Fibroblast of mammary gland (primary cell): Measurements from ENCODE around the gene TRAPPC13.
"Not testable (repeated sequence)": the region's sequence is repeated elsewhere in the genome, so short reads cannot be mapped to it uniquely, and the experiment has no call there.

Source experiments
- DNase-seq: peaks from one replicate; pipeline ENCODE4 v3.0.0-alpha.2; 2010; ENCODE audit warnings: low read depth
- H3K4me3 ChIP-seq: 2 replicates; pipeline ENCODE4 v1.5.1; 2011; ENCODE audit warnings: low read depth, mild to moderate bottlenecking, low read length, moderate library complexity; ENCODE audit not compliant: control insufficient read depth
- CTCF ChIP-seq: conservative IDR thresholded peaks from 2 replicates; pipeline ENCODE4 v1.5.1; 2011; ENCODE audit warnings: low read depth, low read length, inconsistent platforms; ENCODE audit not compliant: control insufficient read depth, insufficient read depth

TRAPPC13 gene

GRCh38 chr5:65651144-65651543, 26.3 kb downstream of the TRAPPC13 start:
- H3K4me3 ChIP-seq, result no peak overlapping the region
- no peak for TF ChIP-seq CTCF
- DNase-seq, result no peak

GRCh38 chr5:65654713-65655112, 29.9 kb downstream of the TRAPPC13 start:
- no peak for DNase-seq
- TF ChIP-seq CTCF, result no peak
- no peak overlapping the region for H3K4me3 ChIP-seq

GRCh38 chr5:65663804-65664521, 39.1 kb downstream of the TRAPPC13 start:
- peak; percentile 28 for DNase-seq

GRCh38 chr5:65668696-65669095, 43.9 kb downstream of the TRAPPC13 start:
- DNase-seq, result no peak
- H3K4me3 ChIP-seq, result no peak overlapping the region
- TF ChIP-seq CTCF, result no peak

More at GRCh38 chr5:65663804-65664521, 39.1 kb downstream of the TRAPPC13 start:
- H3K4me3 ChIP-seq, result no peak overlapping the region
- peak; percentile 55 for TF ChIP-seq CTCF

- TF ChIP-seq CTCF, result no peak
- H3K4me3 ChIP-seq, result no peak overlapping the region
- DNase-seq, result peak; percentile 72
Measured at GRCh38 chr5:65672796-65673195, 48.0 kb downstream of the TRAPPC13 start.

GRCh38 chr5:65674749-65675148, 49.9 kb downstream of the TRAPPC13 start:
- H3K4me3 ChIP-seq, result no peak overlapping the region
- peak; percentile 30 for DNase-seq
- no peak for TF ChIP-seq CTCF

GRCh38 chr5:65676056-65676455, 51.2 kb downstream of the TRAPPC13 start:
- not testable (repeated sequence) for H3K4me3 ChIP-seq, DNase-seq
